GM19193 (cell line): ENCODE data around the gene DGKG.

ENCODE experiments used
- POLR2A ChIP-seq: IDR thresholded peaks from 4 replicates; pipeline ENCODE4 v1.6.1; 2011; ENCODE audit not compliant: insufficient read depth, insufficient read length; ENCODE audit errors: extremely low read depth

Gene DGKG

GRCh38 chr3:186381424-186382216 is 19.6 kb upstream of the DGKG start:
- TF ChIP-seq POLR2A, result no peak

GRCh38 chr3:186380622-186381380 is 18.8 kb upstream of the DGKG start:
- no peak for TF ChIP-seq POLR2A

DNA sequence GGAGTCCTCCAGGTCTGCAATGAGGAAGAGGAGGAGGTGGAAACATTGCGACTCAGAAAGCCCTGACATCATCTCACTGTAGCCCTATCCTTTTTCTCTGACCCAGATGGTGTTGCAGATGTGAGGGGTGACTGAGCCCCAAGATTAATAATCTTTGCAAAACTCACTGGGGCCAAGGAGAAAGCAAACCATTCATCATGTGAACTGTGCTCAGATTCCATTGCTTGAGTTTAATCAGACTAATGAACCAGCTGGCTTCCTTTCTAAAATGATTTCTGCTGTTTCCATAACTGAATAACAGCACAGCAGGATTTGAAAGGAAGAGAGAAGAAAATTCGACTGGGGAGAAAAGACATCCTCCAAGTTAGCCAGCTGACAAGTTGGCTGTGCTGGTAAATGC is 13.4 kb upstream of the DGKG start:
- TF ChIP-seq POLR2A, result no peak

DNA sequence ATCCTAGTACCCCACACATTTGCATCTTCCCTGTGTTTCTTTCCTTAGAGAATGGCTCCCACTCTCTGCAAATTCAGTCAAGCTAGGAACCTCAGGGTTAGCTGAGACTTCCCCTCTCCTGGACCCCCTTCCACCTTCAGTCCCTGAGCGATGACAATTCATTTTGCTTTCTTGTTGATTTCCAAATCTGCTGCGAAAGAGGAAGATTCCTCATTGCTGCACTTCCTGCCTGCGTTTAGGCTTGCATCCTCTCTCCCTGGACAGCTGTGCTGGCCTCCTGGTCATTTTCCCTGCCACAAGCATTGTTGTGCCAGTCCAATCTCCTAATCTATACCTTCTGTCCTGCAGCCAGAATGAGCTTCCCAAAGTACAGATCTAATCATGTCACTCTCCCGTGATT is 12.3 kb upstream of the DGKG start:
- no peak for TF ChIP-seq POLR2A

DNA sequence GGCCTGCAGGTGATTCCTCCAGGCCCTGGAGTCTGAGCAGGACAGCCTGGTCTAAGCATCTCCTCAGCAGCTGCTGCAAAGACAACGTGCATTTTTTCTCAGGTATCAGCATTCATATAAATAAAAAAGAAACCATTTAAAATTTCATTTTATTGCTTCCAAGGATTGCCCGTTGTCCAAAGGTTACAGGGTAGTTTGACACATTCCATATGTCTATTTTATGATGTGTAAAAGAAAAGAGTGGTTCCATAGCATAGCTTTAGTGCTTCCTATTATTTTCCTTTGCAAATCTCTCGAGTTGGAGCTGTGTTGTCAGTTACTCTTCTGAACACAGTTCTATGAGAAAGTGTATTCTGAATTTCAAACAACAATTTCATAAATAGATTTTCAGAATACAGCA is 7.2 kb upstream of the DGKG start:
- TF ChIP-seq POLR2A, result no peak

- no peak for TF ChIP-seq POLR2A
Measured at GRCh38 chr3:186368717-186369116, 6.7 kb upstream of the DGKG start.

DNA sequence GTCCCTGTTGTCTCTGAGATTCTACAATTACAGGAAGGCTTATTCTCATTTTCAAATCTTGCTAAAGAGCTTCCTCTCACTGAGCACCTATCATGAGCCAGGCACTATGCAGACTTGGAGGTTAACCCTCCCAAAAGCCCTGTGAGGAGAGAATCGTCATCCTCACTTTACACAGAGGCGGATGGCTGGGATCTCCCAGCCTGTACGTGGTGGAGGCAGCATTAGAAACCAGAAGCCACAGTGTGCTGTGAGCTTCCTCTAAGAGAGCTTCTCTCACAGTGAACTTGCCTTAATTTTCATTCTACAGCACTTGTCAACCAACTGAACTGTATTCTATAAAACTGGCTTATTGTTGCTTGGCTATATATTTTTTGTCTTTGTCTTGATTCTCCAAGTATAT is 6.1 kb upstream of the DGKG start:
- TF ChIP-seq POLR2A, result no peak

- TF ChIP-seq POLR2A, result no peak
Measured at GRCh38 chr3:186367631-186368030, 5.6 kb upstream of the DGKG start.

- TF ChIP-seq POLR2A, result no peak
Measured at GRCh38 chr3:186366206-186366605, 4.2 kb upstream of the DGKG start.

- TF ChIP-seq POLR2A, result no peak
Measured at GRCh38 chr3:186365202-186365974, 3.4 kb upstream of the DGKG start.

DNA sequence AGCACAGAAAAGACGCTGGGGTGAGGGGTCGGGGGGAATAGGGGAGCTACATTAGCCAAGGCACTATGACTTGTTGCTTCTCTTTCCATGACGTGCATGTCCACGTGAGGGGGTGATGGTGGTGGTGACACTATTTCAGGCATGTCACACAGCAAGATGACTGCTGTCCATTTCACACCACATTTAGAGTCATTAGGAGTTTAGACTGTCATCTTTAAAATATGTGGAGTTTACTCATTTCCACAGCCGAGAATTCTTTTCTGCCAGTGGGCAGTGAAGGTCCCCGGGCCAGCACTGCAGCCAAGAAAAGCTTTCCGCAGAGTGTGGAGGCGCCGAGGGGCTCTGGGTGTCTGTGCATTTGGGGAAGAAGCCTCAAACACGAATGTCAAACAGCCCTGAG is 954 bp upstream of the DGKG start:
- no peak for TF ChIP-seq POLR2A

GRCh38 chr3:186362537-186362842 is 456 bp upstream of the DGKG start:
- TF ChIP-seq POLR2A, result no peak

GRCh38 chr3:186361246-186361761 is 730 bp downstream of the DGKG start:
- no peak for TF ChIP-seq POLR2A

DNA sequence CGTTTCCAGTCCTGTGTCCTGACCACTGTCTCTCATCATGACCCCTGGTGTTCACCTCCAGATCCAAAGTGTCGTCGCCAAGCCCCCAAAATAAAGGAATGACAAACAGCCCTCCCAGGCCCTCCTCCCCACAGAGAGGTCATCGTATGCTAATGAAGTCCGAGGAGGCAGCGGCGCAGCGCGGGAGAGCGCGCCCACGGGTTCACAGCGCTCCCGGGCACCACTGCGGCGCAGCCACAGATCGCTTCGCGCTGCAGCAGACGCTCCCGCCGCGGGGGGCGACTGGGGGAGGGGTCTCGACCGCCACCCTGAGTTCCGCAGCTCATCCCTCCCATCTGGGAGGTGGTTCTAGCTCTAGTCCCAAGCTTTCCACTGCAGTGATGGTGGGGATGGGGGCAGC is 1.3 kb downstream of the DGKG start:
- no peak for TF ChIP-seq POLR2A

DNA sequence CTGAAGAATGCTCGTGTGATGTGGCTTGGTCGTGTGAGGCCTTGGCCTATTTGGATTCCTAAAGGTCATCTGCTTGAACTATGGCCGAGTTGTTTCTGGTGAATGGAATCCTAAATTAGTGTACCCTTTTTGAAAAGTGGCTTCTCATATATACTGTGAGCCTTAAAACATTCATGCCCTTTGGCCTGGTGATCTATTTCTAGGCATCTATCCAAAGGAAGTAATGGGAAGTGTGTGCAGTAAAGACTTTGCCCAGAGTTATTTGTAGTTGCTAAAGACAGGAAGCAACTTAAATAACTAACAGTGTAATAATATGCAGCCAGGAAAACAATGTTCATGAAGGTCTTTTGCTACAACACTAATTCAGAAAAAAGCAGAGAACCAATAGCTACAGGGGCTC is 3.0 kb downstream of the DGKG start:
- TF ChIP-seq POLR2A, result no peak

- TF ChIP-seq POLR2A, result no peak
Measured at GRCh38 chr3:186356152-186356551, 5.9 kb downstream of the DGKG start.

- TF ChIP-seq POLR2A, result no peak
Measured at GRCh38 chr3:186354100-186354499, 7.9 kb downstream of the DGKG start.
